ENCODE results near the gene TTC28.

The TTC28 gene

GRCh38 chr22:28112548-28113043 is 567.0 kb downstream of the TTC28 start:
- DNase-seq (ENCODE audit: extremely low spot score) = no peak
- CTCF ChIA-PET = interaction anchor here (0.9 to 4.1 kb wide), 7 partner anchors 10 to 487 kb away, joined by 3 to 23 read pairs (median 3); no protein-coding TSS in a partner anchor
- POLR2A ChIA-PET = no interaction called here

GRCh38 chr22:28112190-28112544 is 567.5 kb downstream of the TTC28 start:
- DNase-seq (ENCODE audit: extremely low spot score) = no peak
- TF ChIP-seq CTCF (IDR thresholded peaks at IDR 0.05; ENCODE audit: control extremely low read depth, extremely low read depth, low read depth, missing control alignments) = no peak
- ChIA-PET CTCF (interaction anchor here (0.9 to 4.1 kb wide), 6 partner anchors 10 to 78 kb away, joined by 3 to 23 read pairs (median 6); no protein-coding TSS in a partner anchor), POLR2A (no interaction called here)

More at GRCh38 chr22:28112548-28113043, 567.0 kb downstream of the TTC28 start:
- TF ChIP-seq CTCF (IDR thresholded peaks at IDR 0.05; ENCODE audit: control extremely low read depth, extremely low read depth, low read depth, missing control alignments) = peak; percentile 3

- TF ChIP-seq CTCF (IDR thresholded peaks at IDR 0.05; ENCODE audit: control extremely low read depth, extremely low read depth, low read depth, missing control alignments) = no peak
- POLR2A ChIA-PET = no interaction called here
- no peak for DNase-seq (ENCODE audit: extremely low spot score)
- CTCF ChIA-PET = interaction anchor here (0.9 to 4.1 kb wide), 6 partner anchors 10 to 77 kb away, joined by 3 to 23 read pairs (median 6); no protein-coding TSS in a partner anchor
These were observed 568.0 kb downstream of the TTC28 start for GRCh38 chr22:28111501-28112189.

- TF ChIP-seq CTCF (IDR thresholded peaks at IDR 0.05; ENCODE audit: control extremely low read depth, extremely low read depth, low read depth, missing control alignments) = no peak
- POLR2A ChIA-PET = no interaction called here
- no peak for DNase-seq (ENCODE audit: extremely low spot score)
- CTCF ChIA-PET = interaction anchor here (2.1 kb wide), 1 partner anchor 11 kb away, joined by 7 read pairs; no protein-coding TSS in a partner anchor
These were observed 570.8 kb downstream of the TTC28 start for GRCh38 chr22:28108851-28109250.

- POLR2A ChIA-PET = no interaction called here
- TF ChIP-seq CTCF (IDR thresholded peaks at IDR 0.05; ENCODE audit: control extremely low read depth, extremely low read depth, low read depth, missing control alignments) = no peak
- DNase-seq (ENCODE audit: extremely low spot score) = no peak
- CTCF ChIA-PET = interaction anchor here (1.0 kb wide), 1 partner anchor 18 kb away, joined by 3 read pairs; no protein-coding TSS in a partner anchor
These were observed 573.0 kb downstream of the TTC28 start for GRCh38 chr22:28106617-28107016.

GRCh38 chr22:28105988-28106387 is 573.7 kb downstream of the TTC28 start:
- CTCF ChIA-PET = interaction anchor here (0.6 kb wide), 1 partner anchor 952 kb away, joined by 3 read pairs; no protein-coding TSS in a partner anchor
- no peak for DNase-seq (ENCODE audit: extremely low spot score)
- no peak for TF ChIP-seq CTCF (IDR thresholded peaks at IDR 0.05; ENCODE audit: control extremely low read depth, extremely low read depth, low read depth, missing control alignments)
- POLR2A ChIA-PET = no interaction called here

All from GM10248 (cell line).